NCI-H2029 (cell line): ENCODE results near the gene JPH4.

Experiments used
- DNase-seq: peaks from one replicate; lab custom pipeline; 2025; lab: John Stamatoyannopoulos, UW

Gene JPH4

DNA sequence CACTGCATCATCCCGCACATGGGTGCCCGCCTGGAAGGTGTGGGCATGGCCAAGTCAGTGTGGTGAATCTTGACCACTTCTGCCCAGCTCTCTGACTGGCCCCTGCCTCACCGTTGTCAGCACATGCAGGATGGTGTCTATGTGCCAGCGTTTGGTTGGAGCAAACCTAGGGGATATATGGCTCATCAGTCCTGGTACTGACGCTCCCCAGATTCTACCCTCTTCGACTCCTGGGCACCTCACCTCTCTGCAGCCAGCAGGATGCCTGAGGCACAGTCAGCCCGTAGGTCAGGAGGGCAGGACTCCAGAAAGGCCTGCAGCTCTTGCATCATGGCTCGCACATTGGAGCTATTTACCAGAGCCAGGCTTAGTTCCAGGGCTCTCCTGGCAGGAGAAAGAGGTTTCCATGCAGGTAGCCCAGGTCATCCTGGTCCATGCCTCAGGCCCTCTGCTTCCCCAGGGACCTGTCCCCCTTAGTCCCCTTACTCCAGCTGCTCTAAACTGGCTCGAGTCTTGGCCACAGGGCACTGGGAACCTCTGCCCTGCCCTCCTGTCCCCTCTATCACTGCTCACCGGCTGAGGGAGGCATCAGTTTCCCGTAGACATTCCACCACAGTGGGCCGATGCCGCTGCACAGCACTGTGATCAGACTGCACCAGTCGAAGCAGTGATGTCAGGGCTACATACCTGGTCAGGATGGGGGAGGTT lies 15.0 kb downstream of the JPH4 start:
- no peak for DNase-seq

DNA sequence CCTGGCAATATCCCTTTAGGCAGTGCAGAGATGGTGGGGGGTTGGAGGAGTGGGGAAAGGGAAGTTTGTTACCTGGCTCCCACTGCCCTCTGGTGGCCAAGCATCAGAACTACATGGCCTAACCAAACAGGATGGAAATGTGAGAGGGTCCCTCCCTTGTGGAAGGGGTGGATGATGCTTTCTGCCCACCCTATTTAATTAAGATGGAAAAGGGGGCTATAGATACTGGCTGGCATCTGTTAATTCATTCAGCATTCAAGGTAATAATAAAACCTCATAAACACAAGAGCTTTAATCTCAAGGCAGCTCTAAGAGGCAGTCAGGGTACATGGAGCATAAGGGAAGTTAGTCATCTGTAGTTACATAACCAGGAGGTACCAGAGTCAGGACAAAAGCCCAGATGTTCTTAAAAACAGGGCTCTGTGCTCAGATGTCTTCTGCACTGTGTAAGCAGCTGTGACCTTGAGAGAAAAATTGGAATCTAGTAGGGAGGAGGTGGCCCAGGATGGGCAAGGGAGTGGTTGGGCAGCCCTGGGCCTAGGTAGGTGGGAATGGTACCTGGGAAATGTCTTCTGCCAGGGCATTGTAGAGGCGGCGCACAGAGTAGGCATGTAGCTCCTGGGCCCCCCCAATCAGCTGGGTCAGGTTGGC lies 15.6 kb downstream of the JPH4 start:
- peak; percentile 66 for DNase-seq

DNA sequence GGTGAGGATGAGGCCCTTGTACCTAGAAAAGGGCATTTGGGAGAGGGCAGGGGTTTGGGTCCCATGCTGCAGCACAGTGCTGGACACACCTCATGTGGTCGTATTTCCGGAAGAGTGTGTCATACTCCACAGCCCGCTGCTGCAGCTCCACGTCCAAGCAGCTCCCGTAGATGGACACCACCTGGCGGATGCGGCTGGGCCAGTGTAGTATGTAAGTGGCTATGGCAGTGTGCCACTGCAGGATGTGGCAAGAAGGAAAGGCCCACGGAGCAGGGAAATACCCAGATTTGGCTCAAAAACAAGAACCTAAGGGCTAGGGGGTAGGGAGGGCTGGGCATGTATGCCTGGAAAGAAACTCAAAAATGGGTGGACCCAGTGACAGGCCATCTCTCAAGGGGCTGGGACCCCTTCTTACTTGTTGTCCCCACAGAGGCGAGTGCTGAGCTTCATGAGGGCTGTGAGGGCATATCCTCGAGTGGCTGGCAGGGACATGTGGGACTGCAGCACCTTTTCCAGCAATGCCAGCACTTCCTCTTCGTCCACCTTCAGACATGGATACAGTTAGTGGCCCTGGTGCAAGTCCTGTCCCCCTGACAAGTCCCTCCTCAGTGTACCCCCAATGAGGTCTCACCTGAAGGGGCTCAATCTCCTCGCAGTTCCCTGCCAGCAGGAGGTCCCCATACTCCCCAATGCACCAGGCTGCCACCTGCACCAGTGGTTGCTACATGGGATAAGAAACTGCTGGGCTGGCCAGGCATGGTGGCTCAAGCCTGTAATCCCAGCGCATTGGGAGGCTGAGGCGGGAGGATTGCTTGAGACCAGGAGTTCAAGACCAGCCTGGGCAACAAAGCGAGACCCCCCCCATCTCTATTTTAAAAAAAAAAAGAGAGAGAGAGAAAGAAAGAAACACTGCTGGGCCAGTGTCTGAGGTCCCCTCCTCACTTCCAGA lies 16.4 kb downstream of the JPH4 start:
- peak; percentile 92 for DNase-seq

DNA sequence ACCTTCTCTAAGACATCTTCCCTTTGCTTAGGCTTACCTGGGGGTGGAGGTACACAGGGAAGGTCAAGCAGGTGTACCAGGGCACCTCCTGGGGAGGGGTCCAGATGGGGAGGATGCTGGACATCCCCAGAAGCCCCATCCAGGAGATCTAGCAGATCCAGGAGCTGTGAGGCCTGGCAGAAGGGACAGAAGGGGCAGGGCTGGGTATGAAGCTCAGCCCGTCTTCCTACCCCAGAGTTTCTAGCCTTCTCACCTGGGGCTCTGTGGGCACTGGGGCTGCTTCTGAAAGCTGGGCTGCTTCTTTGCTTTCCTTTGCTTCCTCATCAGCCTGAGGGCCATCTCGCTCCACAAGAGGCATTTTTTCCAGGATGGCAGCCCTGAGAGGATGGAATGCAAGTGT lies 17.3 kb downstream of the JPH4 start:
- no peak for DNase-seq

DNA sequence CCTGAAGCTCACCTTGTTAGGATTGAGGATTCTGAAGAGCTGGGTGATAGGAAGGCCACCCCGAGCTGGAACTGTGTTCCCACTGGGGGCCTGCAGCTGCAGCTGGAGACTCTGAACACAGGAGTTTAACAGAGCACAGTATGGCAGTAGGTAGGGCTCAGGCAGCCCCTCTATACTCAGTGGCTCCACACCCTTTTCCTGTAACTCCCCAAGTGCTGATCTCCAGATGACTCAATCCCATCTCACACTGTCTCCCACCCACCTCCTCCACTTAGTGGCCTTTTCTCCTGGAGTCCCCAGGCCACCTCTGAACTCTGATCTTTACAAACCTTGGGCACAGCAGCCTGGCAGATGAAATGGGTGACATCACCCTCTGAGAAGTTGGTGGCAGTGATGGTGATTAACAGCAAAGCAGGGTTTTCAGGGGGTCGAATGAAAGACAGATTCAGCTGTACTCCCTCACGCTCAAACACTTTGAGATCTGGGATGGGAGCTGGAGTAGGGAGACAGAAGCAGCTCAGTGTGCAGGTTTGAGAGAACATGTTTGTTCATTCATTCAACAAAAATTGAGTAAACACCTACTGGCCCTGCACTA lies 18.6 kb downstream of the JPH4 start:
- DNase-seq = no peak

DNA sequence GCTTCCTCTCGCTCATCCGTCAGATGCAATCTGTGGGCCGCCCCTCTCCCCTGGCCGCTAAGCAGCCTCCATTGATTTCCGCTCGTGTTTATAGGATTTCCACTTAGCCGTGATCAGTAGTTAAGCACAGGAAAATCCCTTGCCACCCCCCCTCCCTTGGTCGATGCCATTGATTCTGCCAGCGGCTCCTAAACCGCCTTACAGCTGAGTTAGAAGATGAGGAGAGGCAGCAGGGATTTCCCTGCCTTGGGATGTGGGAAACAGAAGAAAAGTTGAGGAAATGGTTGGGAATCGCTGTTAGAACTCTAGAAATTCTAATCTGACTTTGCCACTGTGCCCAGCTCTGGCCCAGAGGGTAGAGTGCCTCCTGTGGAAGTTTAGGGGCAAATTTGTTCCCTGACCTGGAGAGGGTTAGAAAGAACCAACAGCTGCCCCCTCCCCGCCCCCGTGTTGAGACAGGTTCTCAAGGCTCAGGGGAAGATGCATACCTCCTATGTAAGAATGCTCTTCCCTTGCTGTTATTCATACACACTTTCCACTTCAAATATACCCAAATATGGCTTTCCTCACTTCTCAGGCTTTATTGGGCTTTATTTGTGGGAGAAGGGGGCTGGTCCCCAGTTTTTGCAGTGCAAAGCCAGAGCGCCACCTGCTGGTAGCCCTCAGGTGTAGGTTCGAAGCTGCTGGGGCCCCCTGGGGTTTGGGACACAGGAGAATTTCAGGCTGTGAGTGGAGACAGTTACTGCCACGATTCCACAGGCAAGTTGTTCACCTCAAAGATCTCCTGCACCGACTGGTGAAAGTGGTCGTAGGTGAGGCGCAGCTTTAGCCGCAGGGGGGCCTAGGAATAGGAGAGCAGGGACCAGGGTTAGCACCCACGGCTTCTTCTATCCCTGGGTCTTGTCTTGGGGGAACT lies 19.3 kb downstream of the JPH4 start:
- no peak for DNase-seq

DNA sequence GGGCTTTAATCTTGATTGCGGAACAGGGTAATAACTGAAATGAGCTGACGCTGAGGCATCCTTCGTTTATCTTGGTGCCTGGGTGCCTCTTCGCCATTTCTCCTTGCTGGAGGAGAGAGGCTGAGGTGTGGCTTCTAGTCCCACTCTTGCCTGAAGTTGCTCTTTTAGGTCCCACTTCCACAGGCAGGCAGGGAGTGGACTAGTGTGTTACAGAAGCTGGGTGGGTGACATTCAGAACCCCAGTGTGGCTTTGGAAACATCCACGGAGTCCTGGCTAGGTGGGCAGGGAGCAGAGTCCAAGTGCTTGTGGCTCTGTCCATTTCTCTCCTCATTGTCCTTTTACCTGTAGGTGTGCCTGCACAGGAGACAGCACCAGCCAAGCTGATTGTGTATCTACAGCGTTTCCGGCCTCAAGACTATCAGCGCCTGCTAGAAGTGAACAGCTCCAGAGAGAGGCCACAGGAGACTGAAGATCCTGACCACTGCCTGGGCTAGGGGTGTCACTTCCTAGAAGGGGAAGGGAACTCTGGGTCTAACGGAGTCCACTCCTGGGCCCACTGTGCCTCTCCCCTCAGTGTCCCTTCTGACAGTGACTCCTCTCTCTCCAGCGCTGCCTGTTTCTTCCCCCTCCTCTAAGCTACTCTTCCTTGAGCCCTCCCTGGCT lies 20.1 kb downstream of the JPH4 start:
- DNase-seq = no peak

DNA sequence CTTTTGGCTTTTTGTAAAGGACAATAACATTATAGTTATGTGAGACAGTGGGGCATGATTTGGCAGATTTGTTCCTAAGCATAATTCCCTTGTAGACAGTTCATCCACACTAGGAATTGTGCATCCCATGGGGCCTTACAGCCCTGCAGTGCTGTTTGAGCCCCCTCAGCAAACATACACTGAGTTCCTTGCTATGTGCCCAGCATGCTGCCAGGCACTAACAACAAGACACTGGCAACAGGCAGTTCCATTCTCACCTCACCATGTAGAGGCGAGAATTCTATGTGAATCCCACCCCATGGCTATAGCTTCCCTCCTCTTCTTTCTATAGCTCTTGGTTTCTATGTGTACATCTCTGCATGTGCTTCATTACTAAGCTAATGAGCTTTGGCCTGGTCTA lies 20.6 kb downstream of the JPH4 start:
- DNase-seq = no peak

DNA sequence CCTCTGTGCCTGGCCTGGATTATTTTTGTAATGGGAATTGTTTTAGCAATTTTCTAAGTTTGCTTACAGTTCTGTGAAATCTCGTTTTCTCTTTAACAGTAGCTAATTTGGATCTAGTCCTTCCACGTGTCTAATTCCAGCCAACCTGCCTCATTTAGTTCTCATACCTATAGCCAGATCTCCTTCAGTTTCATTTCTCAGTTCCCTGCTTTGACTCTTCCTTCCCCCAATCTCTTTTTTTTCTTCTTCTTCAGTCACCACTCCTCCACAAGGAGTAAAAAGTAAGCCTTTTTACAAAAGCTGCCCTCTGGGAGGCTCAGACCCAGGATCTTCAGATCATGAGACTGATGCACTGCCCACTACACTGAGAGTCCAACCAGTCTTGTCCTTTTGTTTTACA lies 21.1 kb downstream of the JPH4 start:
- no peak for DNase-seq

DNA sequence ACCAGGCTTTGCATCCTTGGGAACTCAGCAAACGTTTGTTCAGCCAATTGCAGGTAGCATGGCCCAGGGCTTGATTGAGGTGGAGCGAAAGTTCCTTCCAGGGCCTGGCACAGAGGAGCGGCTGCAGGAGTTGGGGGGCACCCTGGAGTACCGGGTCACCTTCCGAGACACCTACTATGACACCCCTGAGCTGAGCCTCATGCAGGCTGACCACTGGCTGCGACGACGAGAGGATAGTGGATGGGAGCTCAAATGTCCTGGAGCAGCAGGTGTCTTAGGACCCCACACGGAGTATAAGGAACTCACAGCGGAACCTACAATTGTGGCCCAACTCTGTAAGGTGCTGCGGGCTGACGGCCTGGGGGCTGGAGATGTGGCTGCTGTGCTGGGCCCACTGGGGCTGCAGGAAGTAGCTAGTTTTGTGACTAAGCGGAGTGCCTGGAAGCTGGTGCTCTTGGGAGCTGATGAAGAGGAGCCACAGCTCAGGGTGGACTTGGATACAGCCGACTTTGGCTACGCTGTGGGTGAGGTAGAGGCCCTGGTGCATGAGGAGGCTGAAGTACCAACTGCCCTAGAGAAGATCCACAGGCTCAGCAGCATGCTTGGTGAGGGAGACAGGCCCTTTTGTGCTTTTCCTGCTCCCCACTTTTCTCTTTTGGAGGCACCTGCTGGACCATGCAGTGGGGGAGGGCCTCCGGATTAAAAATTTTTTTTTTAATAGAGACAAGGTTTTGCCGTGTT lies 21.7 kb downstream of the JPH4 start:
- DNase-seq = no peak

DNA sequence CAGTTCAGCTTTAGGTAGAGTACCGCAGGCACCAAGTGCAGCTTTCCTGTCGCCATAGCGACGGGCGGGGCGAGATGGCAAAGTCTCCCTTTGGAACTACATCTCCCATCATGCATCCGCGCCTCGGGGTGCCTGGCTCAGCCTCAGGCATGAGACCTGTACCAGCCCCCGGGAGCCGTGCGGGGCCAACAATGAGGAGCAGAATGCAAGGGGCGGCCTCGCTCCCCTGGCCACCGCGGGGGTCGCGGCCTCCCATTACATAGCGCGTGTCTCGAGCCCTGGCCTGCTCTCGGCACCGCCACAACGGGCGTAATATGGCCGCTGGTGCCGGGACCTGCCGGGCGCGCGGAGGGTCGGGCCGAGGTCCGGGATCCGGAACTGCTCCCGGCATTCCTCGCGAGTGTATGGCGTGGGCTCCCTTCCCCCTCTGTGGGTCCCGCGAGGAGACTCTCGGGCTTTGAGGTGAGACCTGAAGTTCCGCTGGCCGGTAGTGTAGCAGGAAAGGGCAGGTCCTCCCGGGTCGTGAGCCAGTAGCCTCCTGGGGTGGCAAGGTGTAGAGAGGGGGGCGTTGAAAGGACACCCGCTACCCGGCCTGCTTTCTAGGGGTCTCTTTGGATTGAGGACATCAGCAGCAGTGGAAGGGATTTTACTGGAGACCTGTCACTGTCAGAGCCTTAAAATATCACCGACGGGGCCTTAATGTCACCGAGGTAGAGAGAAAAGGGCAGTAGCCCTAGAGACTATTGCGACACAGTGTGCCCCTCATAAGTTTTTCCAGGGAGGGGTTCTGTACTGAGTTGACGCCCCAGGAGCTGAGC lies 22.5 kb downstream of the JPH4 start, which contains the start of gene THTPA:
THTPA (plus strand) TSS at position 390 of the 818 bp plus-strand sequence. CDS start 487 bp downstream, outside the sequence.
- peak; percentile 89 for DNase-seq

DNA sequence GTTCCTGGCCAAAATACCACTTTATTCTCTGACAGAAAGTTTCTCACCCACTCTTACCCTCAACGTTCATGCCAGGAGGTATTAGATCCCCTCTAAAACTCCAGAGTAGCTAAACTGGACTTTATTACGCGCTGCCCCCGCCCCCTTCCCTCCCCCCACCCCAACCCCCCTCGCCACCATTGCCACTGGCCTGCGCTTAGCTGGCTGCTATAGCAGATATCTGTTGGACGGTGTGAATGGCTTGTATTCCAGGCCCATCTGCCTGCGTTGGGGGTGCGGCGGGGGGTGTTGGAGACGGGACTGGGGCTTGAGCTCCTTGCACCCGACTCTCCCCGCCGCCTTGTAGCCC lies 23.1 kb downstream of the JPH4 start:
- no peak for DNase-seq

DNA sequence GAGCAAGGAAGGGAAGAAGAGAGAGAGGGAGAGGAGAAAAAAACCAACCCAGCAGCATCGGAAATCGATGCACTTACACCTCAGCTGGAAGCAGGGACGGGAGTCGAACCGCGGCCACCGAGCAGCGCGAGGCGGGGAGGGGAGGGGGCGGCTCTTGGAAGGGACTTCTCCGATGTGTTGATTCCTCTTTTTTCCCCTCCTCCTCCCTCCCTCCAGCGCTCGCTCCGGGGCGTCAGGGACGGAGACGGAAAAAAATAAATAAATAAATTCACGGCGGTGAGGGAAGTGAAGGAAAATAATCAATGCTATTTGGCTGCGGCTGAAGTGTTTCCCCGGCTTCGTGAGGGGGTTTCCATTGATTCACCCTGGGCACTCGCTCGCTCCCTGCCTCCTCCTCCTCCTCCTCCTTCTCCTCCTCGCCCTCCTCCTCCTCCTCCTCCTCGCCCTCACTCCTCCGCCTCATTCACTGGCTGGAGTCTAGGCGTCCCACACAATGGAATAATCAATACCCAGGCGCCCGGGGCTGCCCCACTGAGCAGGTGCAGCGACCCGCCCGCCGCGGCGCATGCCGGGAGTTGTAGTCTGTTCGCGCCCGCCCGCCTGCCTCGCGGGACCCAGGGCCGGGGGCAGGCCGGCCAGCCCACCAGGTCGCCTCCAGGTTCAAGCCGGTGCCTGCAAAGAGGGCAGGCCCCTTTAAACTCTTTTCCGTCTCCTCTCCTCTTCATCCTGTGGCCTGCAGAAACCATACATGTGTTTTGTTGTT lies 27.1 kb downstream of the JPH4 start, which contains the start of gene ZFHX2:
ZFHX2 (minus strand) TSS at position 500 of the 763 bp plus-strand sequence. CDS start 16,440 bp downstream, outside the sequence.
- DNase-seq = peak; percentile 100

DNA sequence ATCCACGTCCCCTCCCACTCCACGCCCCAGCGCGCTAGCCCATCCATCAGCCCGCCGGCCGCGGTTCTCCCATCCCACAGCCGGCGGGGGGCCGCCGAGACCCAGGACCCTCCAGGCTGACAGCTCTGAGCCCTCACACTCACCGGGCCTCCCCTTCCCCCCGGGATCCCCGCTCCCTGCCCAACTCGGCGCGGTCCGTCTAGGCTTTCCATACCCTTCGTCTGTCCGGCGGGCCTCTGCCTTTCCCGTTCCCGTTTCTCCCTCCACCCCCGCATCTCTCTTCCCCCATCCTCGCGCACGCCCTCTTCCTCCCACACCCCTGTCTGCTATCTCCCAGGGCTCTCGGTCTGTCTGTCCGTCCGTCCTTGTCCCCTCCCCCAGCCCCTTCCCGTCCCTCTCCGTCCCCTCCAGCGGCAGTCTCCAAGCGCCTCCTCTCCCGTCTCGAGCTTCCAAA lies 27.8 kb downstream of the JPH4 start:
- DNase-seq = no peak

DNA sequence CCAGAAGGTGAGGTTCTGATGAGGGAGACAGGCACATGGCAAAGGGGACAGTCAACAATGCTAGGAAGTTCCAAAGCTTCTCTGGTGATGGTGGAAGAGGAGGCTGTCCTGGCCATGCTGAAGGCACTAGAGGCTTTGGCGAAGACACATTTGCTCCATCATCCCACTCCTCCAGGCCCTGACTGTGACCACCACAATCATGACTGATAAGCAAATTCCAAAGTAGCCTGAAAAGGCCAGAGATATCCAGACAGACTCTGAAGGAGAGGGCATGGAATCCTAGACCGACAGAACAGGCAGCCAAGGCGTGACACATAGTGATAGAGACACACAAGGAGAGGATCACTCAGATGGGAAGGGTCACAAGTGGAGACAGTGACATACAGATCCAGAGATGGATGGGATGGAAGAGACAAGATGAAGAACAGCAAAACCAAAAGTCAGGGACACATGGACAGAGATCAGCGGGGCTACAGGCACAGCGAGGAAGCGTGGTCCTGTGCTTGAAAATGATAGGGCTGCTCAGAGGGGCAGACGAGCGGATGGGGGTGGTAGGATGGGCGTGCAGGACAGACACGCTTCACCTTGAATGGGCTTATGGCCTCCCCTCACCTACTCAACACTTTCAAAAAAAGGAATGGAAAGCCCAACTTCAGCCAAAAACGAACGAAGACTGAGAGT lies 28.3 kb downstream of the JPH4 start:
- DNase-seq = no peak

DNA sequence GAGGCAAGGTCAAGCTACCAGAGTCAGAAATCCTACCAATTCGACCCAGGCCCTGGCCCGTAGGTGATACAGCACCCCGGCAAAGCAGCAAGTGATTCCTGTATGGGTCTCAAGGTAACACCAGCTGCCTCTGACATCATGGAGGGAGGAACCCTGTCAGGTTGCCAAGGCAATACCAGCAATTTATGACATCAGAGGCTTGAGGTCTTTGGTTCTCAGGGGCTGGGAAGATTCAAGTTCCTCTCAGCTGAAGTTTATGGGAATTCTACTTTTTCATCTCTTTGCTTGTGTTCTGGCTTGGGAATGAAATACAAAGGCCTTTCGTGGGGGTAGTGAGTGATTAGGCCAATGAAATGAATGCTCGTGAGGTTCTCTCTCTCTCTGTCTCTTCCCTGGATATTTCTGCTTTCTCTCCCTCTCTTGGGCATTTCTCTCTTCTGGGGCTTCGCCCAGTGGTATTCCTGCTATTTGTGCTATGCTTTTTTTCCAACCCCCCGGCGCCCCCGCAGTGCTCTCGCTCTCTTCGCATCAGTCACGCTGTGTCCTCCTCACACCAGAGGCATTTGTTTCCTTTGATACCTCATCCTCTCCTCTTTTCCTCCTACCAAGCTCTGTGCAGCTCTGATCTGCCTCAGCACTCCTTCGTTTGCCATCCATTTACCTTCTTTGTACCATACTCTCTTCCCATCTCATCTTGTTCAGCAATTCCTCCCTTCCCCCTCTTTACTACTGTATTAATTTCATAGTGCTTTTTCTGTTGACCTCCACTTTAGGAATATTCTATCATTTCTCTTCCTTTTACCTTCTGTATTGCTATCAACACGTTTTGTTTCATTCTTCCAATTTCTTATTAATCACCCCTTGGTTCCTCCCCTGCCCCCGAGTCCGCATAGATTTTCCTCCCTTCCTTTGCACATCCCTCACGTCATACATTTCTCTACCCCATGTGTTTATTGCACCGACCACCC lies 30.0 kb downstream of the JPH4 start:
- peak; percentile 100 for DNase-seq
